Muscle of leg (tissue), 11 donors: ENCODE results near the gene CDC42EP2. TPM values are rescaled to one million over a fixed set of nuclear protein-coding genes. Genes with fewer than 3 reads are reported as not detected.

Experiments
- DNase-seq: peaks from one replicate; pipeline ENCODE4 v3.0.0; 2013
- H3K27ac ChIP-seq: one replicate; pipeline ENCODE4 v1.5.1; 2013; ENCODE audit warnings: mild to moderate bottlenecking, low read length, control low read depth
- H3K27me3 ChIP-seq: one replicate; pipeline ENCODE4 v1.6.1; 2013; ENCODE audit warnings: low read length; ENCODE audit not compliant: control insufficient read depth, insufficient read depth
- H3K36me3 ChIP-seq: one replicate; pipeline ENCODE4 v1.6.1; 2013; ENCODE audit warnings: low read length; ENCODE audit not compliant: control insufficient read depth, insufficient read depth
- H3K4me1 ChIP-seq: one replicate; pipeline ENCODE4 v1.6.1; 2013; ENCODE audit warnings: low read length; ENCODE audit not compliant: control insufficient read depth, insufficient read depth
- H3K4me3 ChIP-seq: one replicate; pipeline ENCODE4 v1.5.1; 2013; ENCODE audit warnings: low read length, control low read depth
- H3K9me3 ChIP-seq: replicated peaks from 2 replicates; pipeline ENCODE4 v1.6.1; 2013; ENCODE audit warnings: low read depth, low read length; ENCODE audit not compliant: control insufficient read depth
- WGBS: methylation state at CpG from one replicate; pipeline ENCODE4 v1.1.5; 2013; ENCODE audit warnings: missing lambda C conversion rate; ENCODE audit not compliant: insufficient coverage; 5-methylcytosine and 5-hydroxymethylcytosine counted together
- polyA plus RNA-seq, 8 donors: library from polyadenylated mRNA; unstranded; fragments of 120-200 nt; gene quantifications; one replicate each; pipeline versions ENCODE4 v1.2.1 to v1.2.3, GENCODE V29; 2013; ENCODE audit warnings: inconsistent platforms in 1 of 8, low replicate concordance in 1 of 8; ENCODE audit not compliant: insufficient read length in 8 of 8, insufficient read depth in 1 of 8
- total RNA-seq: library from RNA; stranded (reverse); fragments of 120-200 nt; gene quantifications from one replicate; pipeline ENCODE4 v1.2.4, GENCODE V29; 2013

Gene CDC42EP2
- total and polyA plus RNA-seq, 9 donors: 20.8 to 42.4 (median 35.3) TPM

DNA sequence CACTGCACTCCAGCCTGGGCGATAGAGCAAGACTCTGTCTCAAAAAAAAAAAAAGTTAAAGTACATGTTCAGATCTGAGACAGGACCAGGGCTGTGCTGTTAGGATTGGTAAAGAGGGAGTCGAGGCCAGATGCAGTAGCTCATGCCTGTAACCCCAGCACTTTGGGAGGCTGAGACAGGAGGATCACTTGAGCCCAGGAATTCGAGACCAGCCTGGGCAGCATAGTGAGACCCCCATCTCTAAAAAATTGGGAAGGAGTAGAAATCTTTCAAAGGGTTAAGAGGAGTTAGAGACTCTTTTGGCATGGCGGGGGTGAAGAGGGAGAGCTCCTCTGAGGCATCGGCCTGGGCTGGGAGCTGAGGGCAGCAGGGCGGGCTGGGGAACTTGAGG, 56.0 kb downstream of the CDC42EP2 start:
- Histone ChIP-seq H3K36me3 (no peaks in the 10 kb centered on the region), H3K4me1 (peaks cover 20% of the 10 kb centered on the region), H3K27ac (peak overlapping the region; percentile 84), H3K9me3 (no peaks in the 10 kb centered on the region), H3K27me3 (no peaks in the 10 kb centered on the region), H3K4me3 (no peak overlapping the region)
- DNase-seq: no peak
- 53% methylated on average over 5 of the region's 6 CpGs for WGBS

Other genes starting within 250 kb of the CDC42EP2 start
- 6.6 TPM for gene CDCA5, start 230.8 kb upstream of the CDC42EP2 start, total RNA-seq
- 10 to 100 TPM in 7 of 8 donors, 1 to 10 TPM in 1; 9.7 to 17.0 (median 14.4) TPM for gene CDCA5, start 230.8 kb upstream of the CDC42EP2 start, polyA plus RNA-seq
- 23.2 TPM for gene ZFPL1, start 230.6 kb upstream of the CDC42EP2 start, total RNA-seq
- 10 to 100 TPM; 20.6 to 26.3 (median 24.0) TPM for gene ZFPL1, start 230.6 kb upstream of the CDC42EP2 start, polyA plus RNA-seq
- 109 TPM for gene VPS51, start 218.7 kb upstream of the CDC42EP2 start, total RNA-seq
- 100 to 1,000 TPM; 128 to 147 (median 136) TPM for gene VPS51, start 218.7 kb upstream of the CDC42EP2 start, polyA plus RNA-seq
- gene TM7SF2, start 203.0 kb upstream of the CDC42EP2 start, total RNA-seq: 6.5 TPM
- 10 to 100 TPM in 1 of 8 donors, 1 to 10 TPM in 7; 4.1 to 14.4 (median 7.5) TPM for gene TM7SF2, start 203.0 kb upstream of the CDC42EP2 start, polyA plus RNA-seq
- gene ZNHIT2, start 197.2 kb upstream of the CDC42EP2 start, total RNA-seq: 5.1 TPM
- 1 to 10 TPM; 4.2 to 6.0 (median 4.8) TPM for gene ZNHIT2, start 197.2 kb upstream of the CDC42EP2 start, polyA plus RNA-seq
- 998 TPM for gene FAU, start 192.7 kb upstream of the CDC42EP2 start, total RNA-seq
- gene FAU, start 192.7 kb upstream of the CDC42EP2 start, polyA plus RNA-seq: 1,000 to 10,000 TPM in 7 of 8 donors, 100 to 1,000 TPM in 1; 971 to 1,242 (median 1,085) TPM
- gene MRPL49, start 192.5 kb upstream of the CDC42EP2 start, total RNA-seq: 30.3 TPM
- 10 to 100 TPM; 19.5 to 31.1 (median 25.4) TPM for gene MRPL49, start 192.5 kb upstream of the CDC42EP2 start, polyA plus RNA-seq
- gene SYVN1, start 180.3 kb upstream of the CDC42EP2 start, total RNA-seq: 10.0 TPM
- gene SYVN1, start 180.3 kb upstream of the CDC42EP2 start, polyA plus RNA-seq: 10 to 100 TPM; 31.1 to 53.4 (median 41.1) TPM
- gene SPDYC, start 144.6 kb upstream of the CDC42EP2 start, total RNA-seq: not detected
- under 1 TPM in 1 of 8 donors, not detected in 7; 0.16 TPM for gene SPDYC, start 144.6 kb upstream of the CDC42EP2 start, polyA plus RNA-seq
- 46.7 TPM for gene CAPN1, start 132.9 kb upstream of the CDC42EP2 start, total RNA-seq
- 10 to 100 TPM; 69.1 to 90.2 (median 80.1) TPM for gene CAPN1, start 132.9 kb upstream of the CDC42EP2 start, polyA plus RNA-seq
- gene POLA2, start 52.9 kb upstream of the CDC42EP2 start, total RNA-seq: 18.8 TPM
- gene POLA2, start 52.9 kb upstream of the CDC42EP2 start, polyA plus RNA-seq: 10 to 100 TPM; 35.4 to 64.7 (median 51.6) TPM
- gene DPF2, start 19.0 kb downstream of the CDC42EP2 start, total RNA-seq: 31.0 TPM
- 10 to 100 TPM; 43.9 to 62.4 (median 52.2) TPM for gene DPF2, start 19.0 kb downstream of the CDC42EP2 start, polyA plus RNA-seq
- 0.22 TPM for gene TIGD3, start 39.9 kb downstream of the CDC42EP2 start, total RNA-seq
- gene TIGD3, start 39.9 kb downstream of the CDC42EP2 start, polyA plus RNA-seq: under 1 TPM; 0.12 to 0.32 (median 0.20) TPM
- gene SLC25A45, start 67.8 kb downstream of the CDC42EP2 start, total RNA-seq: 5.0 TPM
- gene SLC25A45, start 67.8 kb downstream of the CDC42EP2 start, polyA plus RNA-seq: 1 to 10 TPM; 4.0 to 8.3 (median 5.3) TPM
- 8.8 TPM for gene FRMD8, start 71.8 kb downstream of the CDC42EP2 start, total RNA-seq
- 10 to 100 TPM in 6 of 8 donors, 1 to 10 TPM in 2; 8.2 to 12.4 (median 10.3) TPM for gene FRMD8, start 71.8 kb downstream of the CDC42EP2 start, polyA plus RNA-seq
- gene NEAT1, start 107.9 kb downstream of the CDC42EP2 start, total RNA-seq: 15.6 TPM
- gene NEAT1, start 107.9 kb downstream of the CDC42EP2 start, polyA plus RNA-seq: 100 to 1,000 TPM in 2 of 8 donors, 10 to 100 TPM in 6; 36.3 to 203 (median 72.2) TPM
- gene MALAT1, start 184.2 kb downstream of the CDC42EP2 start, total RNA-seq: 4,773 TPM
- 100 to 1,000 TPM; 135 to 278 (median 159) TPM for gene MALAT1, start 184.2 kb downstream of the CDC42EP2 start, polyA plus RNA-seq
- gene SCYL1, start 210.2 kb downstream of the CDC42EP2 start, total RNA-seq: 42.9 TPM
- gene SCYL1, start 210.2 kb downstream of the CDC42EP2 start, polyA plus RNA-seq: 10 to 100 TPM; 43.0 to 62.9 (median 51.9) TPM
- gene LTBP3, start 243.5 kb downstream of the CDC42EP2 start, total RNA-seq: 50.2 TPM
- 100 to 1,000 TPM; 115 to 204 (median 159) TPM for gene LTBP3, start 243.5 kb downstream of the CDC42EP2 start, polyA plus RNA-seq